PC-9 (cell line): ENCODE results near the gene PSMA5. TPM values are rescaled to one million over a fixed set of nuclear protein-coding genes. Genes with fewer than 3 reads are reported as not detected.

Source experiments
- BruUV-seq: library from RNA; stranded (reverse); fragments of 400-500 nt; replicated peaks from 2 replicates; lab custom pipeline; 2021; lab: Mats Ljungman, UMichigan
- CTCF ChIA-PET: fragments of 300-600 bp; sonication (Branson Sonifier 250); formaldehyde crosslinking; loops from one replicate; lab custom pipeline; 2022; ENCODE audit warnings: antibody characterized with exemption; lab: Charles Lee
- POLR2A ChIA-PET: fragments of 300-600 bp; sonication (Branson Sonifier 250); formaldehyde crosslinking; loops from one replicate; lab custom pipeline; 2022; ENCODE audit warnings: antibody characterized with exemption; ENCODE audit not compliant: unreplicated experiment; lab: Charles Lee
- DNase-seq, 2 experiments: peaks; one replicate each; pipeline versions ENCODE4 v3.0.0 to v3.0.0-alpha.2; 2015 to 2022; ENCODE audit warnings: mixed read lengths in 1 of 2
- H2AFZ ChIP-seq: fragments of 200-600 bp; sonication (generic); 2 replicates; pipeline ENCODE4 v1.8.1; 2017; ENCODE audit warnings: antibody characterized with exemption
- H3F3A ChIP-seq: fragments of 200-600 bp; sonication (generic); 2 replicates; pipeline ENCODE4 v1.8.1; 2017; ENCODE audit warnings: antibody characterized with exemption, mild to moderate bottlenecking, low read depth; ENCODE audit not compliant: insufficient read depth
- H3K27ac ChIP-seq: fragments of 200-600 bp; sonication (generic); 2 replicates; pipeline ENCODE4 v1.6.1; 2016; ENCODE audit warnings: mixed run types
- H3K27me3 ChIP-seq: fragments of 200-600 bp; sonication (generic); 2 replicates; pipeline ENCODE4 v1.6.1; 2016; ENCODE audit warnings: low read depth, mixed run types; ENCODE audit not compliant: insufficient read depth
- H3K36me3 ChIP-seq: fragments of 200-600 bp; sonication (generic); 2 replicates; pipeline ENCODE4 v1.6.1; 2016; ENCODE audit warnings: low read depth, mixed run types
- H3K4me1 ChIP-seq: fragments of 200-600 bp; sonication (generic); replicated peaks from 2 replicates; pipeline ENCODE4 v1.6.1; 2016; ENCODE audit warnings: mixed run types; ENCODE audit not compliant: insufficient read depth
- H3K4me2 ChIP-seq: fragments of 200-600 bp; sonication (generic); 2 replicates; pipeline ENCODE4 v1.6.1; 2017; ENCODE audit warnings: mixed run types
- H3K4me3 ChIP-seq: fragments of 200-600 bp; sonication (generic); 2 replicates; pipeline ENCODE4 v1.6.1; 2016; ENCODE audit warnings: mixed run types
- H3K79me2 ChIP-seq: fragments of 200-600 bp; sonication (generic); 2 replicates; pipeline ENCODE4 v1.6.1; 2017; ENCODE audit warnings: low read depth, mixed run types
- H3K9me2 ChIP-seq: fragments of 200-600 bp; sonication (generic); 2 replicates; pipeline ENCODE4 v1.8.1; 2017; ENCODE audit warnings: mild to moderate bottlenecking; ENCODE audit not compliant: insufficient read depth
- H3K9me3 ChIP-seq: fragments of 200-600 bp; sonication (generic); 2 replicates; pipeline ENCODE4 v1.8.1; 2016; ENCODE audit warnings: low read depth; ENCODE audit not compliant: insufficient read depth
- H4K20me1 ChIP-seq: fragments of 200-600 bp; sonication (generic); 2 replicates; pipeline ENCODE4 v1.8.1; 2017; ENCODE audit not compliant: insufficient read depth
- EZH2 ChIP-seq: fragments of 200-600 bp; sonication (generic); IDR thresholded peaks from 2 replicates; pipeline ENCODE4 v1.8.0; 2017; ENCODE audit warnings: antibody characterized with exemption, low read depth
- intact Hi-C: fragments of 100-400 bp; cut with micrococcal nuclease; formaldehyde crosslinking; loops from one replicate; pipeline ENCODE4 v1.10.0; 2022; ENCODE audit not compliant: unreplicated experiment
- total RNA-seq: library from RNA; stranded (reverse); gene quantifications from 2 replicates; pipeline ENCODE4 v1.2.3, GENCODE V29; 2021
- TF ChIP-seq, protein P1 (sequence below): fragments of 200-600 bp; sonication (generic); conservative IDR thresholded peaks from 2 replicates; pipeline ENCODE4 v1.6.1; 2017; ENCODE audit warnings: mixed run types, antibody characterized with exemption, mild to moderate bottlenecking, moderate library complexity

PSMA5 gene
- total RNA-seq, 1 experiment from 2014 or later = 168 TPM

DNA sequence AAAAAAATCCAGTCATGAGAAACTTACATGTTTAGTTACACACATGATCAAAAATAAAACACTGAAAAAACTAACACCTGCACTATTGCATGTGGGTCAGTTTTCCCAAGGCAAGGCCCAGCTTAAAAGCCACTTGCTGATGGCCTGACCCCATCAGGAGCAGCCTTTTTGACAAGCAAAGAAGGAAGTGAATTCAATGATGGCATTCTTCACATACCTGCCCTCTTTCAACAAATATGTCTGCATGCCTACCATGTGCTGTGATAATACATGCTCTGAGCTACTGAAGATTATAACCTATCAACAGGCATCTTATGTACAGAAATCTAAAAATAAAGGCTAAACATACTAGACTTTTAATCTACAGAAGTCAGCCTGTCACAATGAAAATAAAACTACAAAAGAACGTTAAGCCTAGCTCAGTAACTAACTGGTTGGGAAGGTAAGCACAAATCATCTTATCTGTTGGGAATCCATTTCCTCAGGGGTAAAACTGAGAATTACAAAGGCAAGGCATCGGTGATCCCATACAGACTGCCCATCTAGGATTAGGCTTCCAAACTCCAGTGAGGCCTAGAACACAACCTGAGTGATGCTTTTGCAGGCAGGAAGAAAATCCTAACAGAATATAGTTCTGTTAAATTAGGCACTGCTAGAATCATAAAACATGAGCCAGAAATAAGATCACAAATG, 43.0 kb downstream of the PSMA5 start:
- 0 out of 2 replicates have a peak overlapping the region, but pooled peaks have one; percentile 5 for H3K27ac ChIP-seq
- CTCF ChIA-PET = interaction anchor here (0.5 kb wide), 1 partner anchor 8 kb away, joined by 4 read pairs; no protein-coding TSS in a partner anchor
- no peaks in the 10 kb centered on the region for H3K9me3 ChIP-seq
- H2AFZ ChIP-seq = no peak overlapping the region
- H3K4me2 ChIP-seq = 0 out of 2 replicates have a peak overlapping the region, but pooled peaks have one; percentile 5
- H4K20me1 ChIP-seq = no peaks in the 10 kb centered on the region
- peaks cover 51% of the 10 kb centered on the region for H3K79me2 ChIP-seq
- peaks cover 22% of the 10 kb centered on the region; the same call in 1 of the 2 replicates for H3K4me1 ChIP-seq
- POLR2A ChIA-PET = interaction anchor here (0.6 kb wide), 1 partner anchor 101 kb away, joined by 10 read pairs; no protein-coding TSS in a partner anchor
- H3K9me2 ChIP-seq = no peaks in the 10 kb centered on the region
- no peak overlapping the region for H3K4me3 ChIP-seq
- DNase-seq = peak in 1 of 2 experiments; percentile 68
- TF ChIP-seq, protein P1, sequence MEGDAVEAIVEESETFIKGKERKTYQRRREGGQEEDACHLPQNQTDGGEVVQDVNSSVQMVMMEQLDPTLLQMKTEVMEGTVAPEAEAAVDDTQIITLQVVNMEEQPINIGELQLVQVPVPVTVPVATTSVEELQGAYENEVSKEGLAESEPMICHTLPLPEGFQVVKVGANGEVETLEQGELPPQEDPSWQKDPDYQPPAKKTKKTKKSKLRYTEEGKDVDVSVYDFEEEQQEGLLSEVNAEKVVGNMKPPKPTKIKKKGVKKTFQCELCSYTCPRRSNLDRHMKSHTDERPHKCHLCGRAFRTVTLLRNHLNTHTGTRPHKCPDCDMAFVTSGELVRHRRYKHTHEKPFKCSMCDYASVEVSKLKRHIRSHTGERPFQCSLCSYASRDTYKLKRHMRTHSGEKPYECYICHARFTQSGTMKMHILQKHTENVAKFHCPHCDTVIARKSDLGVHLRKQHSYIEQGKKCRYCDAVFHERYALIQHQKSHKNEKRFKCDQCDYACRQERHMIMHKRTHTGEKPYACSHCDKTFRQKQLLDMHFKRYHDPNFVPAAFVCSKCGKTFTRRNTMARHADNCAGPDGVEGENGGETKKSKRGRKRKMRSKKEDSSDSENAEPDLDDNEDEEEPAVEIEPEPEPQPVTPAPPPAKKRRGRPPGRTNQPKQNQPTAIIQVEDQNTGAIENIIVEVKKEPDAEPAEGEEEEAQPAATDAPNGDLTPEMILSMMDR = no peak
- no peak for TF ChIP-seq EZH2
- no peaks in the 10 kb centered on the region for H3K36me3 ChIP-seq
- no peaks in the 10 kb centered on the region for H3F3A ChIP-seq
- H3K27me3 ChIP-seq = no peaks in the 10 kb centered on the region
- intact Hi-C loops = no loop called here
- no TSS peak for BruUV-seq

DNA sequence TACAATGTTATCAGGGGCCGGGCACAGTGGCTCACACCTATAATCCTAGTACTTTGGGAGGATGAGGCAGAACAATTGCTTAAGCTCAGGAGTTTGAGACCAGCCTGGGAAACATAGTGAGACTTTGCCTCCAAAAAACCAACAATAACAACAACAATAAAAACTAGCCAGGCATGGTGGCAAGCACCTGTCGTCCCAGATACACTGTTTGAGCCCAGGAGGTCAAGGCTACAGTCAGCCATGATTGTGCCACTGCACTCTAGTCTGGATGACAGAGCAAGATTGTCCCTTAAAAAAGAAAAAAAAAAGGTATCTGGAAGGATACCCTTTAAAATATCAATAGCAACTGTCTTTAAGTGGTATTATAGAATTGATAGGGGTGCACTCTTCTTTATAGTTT, 44.7 kb downstream of the PSMA5 start:
- Histone ChIP-seq H3K9me3 (no peaks in the 10 kb centered on the region), H3K4me1 (peaks cover 22% of the 10 kb centered on the region; the same call in 1 of the 2 replicates), H3K27me3 (no peaks in the 10 kb centered on the region), H3K27ac (no peak overlapping the region), H3F3A (no peaks in the 10 kb centered on the region), H3K4me2 (no peak overlapping the region), H4K20me1 (no peaks in the 10 kb centered on the region), H3K36me3 (no peaks in the 10 kb centered on the region), H2AFZ (no peak overlapping the region), H3K79me2 (peaks cover 43% of the 10 kb centered on the region), H3K9me2 (no peaks in the 10 kb centered on the region), H3K4me3 (no peak overlapping the region)
- CTCF ChIA-PET = no interaction called here
- BruUV-seq = no TSS peak
- intact Hi-C loops = no loop called here
- TF ChIP-seq, protein P1 = no peak
- no peak for TF ChIP-seq EZH2
- POLR2A ChIA-PET = no interaction called here
- DNase-seq = no peak

DNA sequence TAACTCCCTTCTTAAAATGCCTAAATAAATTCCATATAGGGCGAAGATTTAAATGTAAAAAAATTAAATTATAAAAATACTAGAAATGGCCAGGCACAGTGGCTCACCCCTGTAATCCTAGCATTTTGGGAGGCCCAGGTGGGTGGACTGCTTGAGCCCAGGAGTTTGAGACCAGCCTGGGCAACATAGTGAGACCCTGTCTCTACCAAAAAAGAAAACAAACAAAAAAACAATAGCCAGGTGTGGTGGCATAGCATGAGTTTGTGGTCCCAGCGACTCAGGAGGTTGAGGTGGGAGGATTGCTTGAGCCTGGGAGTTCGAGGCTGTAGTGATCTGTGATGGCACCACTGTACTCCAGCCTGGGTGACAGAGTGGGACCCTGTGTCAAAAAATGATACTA, 46.3 kb downstream of the PSMA5 start:
- Histone ChIP-seq H3K9me3 (no peaks in the 10 kb centered on the region), H3K4me3 (no peak overlapping the region), H2AFZ (no peak overlapping the region), H4K20me1 (no peaks in the 10 kb centered on the region), H3K79me2 (peaks cover 29% of the 10 kb centered on the region), H3F3A (no peaks in the 10 kb centered on the region), H3K27me3 (no peaks in the 10 kb centered on the region), H3K27ac (no peak overlapping the region), H3K9me2 (no peaks in the 10 kb centered on the region), H3K4me1 (peaks cover 22% of the 10 kb centered on the region; the same call in 1 of the 2 replicates), H3K36me3 (no peaks in the 10 kb centered on the region), H3K4me2 (no peak overlapping the region)
- DNase-seq = no peak
- intact Hi-C loops = no loop called here
- TF ChIP-seq, protein P1 = no peak
- no peak for TF ChIP-seq EZH2
- POLR2A ChIA-PET = no interaction called here
- CTCF ChIA-PET = interaction anchor here (0.6 kb wide), 1 partner anchor 280 kb away, joined by 4 read pairs; no protein-coding TSS in a partner anchor
- BruUV-seq = no TSS peak
